Activated CD4-positive, alpha-beta T cell treated with anti-CD3 and anti-CD28 coated beads, Interleukin-2, amount 50 U/mL, for 4 hours (primary cell): Measurements from ENCODE around the gene SNAI1.
"Not testable (repeated sequence)": the region's sequence is repeated elsewhere in the genome, so short reads cannot be mapped to it uniquely, and the experiment has no call there.

ENCODE experiments used
- DNase-seq, 2 experiments: peaks; one replicate each; pipeline ENCODE4 v3.0.0-alpha.2; 2020

Gene SNAI1

DNA sequence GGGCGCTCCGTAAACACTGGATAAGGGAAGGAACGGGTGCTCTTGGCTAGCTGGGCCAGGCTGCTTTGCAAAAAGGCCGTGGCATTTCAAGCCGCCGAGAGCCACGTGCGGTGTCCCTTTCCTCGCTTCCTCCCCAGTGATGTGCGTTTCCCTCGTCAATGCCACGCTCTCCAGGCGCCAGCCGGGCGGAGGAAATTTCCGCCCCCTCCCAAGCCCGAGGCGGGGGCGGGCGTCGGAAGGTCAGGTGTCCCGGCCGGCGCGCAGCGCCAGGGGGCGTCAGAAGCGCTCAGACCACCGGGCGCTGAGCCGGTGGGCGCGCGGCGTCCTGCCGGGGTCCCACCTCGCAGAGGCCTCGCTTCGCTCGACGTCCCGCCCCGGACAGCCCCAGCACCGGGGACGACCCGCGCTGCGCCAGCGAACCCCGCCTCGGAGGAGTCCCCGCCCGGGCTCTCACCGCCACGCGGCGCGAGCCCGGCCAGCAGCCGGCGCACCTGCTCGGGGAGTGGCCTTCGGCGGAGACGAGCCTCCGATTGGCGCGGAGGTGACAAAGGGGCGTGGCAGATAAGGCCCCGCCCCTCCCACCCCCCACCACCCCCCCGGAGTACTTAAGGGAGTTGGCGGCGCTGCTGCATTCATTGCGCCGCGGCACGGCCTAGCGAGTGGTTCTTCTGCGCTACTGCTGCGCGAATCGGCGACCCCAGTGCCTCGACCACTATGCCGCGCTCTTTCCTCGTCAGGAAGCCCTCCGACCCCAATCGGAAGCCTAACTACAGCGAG lies at the start of gene SNAI1:
TSS of gene SNAI1 (plus strand) at position 635 of the 777 bp plus-strand sequence. CDS start at position 715, 80 bp downstream.
- peak; percentile 77 to 80 for DNase-seq

DNA sequence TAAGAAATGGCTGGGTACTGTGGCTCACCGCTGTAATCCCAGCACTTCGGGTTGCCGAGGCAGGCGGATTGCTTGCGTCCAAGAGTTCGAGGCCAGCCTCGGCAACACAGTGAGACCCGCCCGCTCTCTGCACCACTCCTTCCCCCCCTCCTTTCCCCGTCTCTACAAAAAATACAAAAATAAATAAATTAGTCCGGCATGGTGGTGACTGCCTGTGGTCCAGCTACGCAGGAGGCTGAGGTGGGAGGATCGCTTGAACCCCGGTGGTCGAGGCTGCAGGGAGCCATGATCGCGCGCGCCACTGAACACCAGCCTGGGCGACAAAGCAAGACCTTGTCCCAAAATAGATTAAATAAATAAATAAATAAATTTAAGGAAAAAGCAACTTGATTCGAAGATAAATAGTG lies 47.0 kb upstream of the SNAI1 start:
- DNase-seq: no peak

DNA sequence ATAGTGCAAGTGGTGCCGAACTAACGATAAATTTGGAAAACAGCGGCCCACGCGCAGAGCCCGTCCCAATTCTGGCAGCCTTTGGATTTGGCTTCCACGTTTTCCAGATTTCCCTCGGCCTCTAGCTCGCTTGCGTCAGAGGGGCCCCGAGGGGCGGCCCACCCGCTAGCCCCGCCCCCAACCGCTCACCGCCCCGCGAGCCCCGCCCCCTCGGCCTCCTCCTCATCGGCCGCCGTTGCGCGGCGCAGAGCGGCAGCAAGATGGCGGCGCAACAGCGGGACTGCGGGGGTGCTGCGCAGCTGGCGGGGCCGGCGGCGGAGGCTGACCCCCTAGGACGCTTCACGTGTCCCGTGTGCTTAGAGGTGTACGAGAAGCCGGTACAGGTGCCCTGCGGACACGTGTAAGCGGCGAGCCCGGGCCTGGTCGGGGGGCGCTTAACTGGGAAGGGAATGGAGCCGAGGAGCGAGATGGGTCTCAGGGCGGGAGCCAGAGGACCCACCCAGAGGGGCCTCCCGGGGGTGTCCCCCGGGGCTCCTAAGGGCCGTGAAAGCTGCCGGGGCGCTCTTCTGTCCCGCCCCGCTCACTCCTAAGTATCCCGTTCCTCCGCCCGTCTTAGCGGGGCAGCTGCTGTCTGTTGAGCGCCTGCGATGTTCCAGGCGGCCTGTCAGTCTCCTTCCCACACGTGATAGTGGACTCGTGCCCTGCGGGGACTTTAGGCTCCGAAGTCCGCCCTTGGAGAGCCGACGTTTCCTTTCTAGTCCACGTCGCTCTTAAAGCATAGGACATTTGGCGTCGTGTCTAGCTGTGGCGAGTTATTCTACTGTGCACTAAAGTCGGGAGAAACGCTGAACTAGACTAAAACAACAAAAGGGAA lies 46.4 kb upstream of the SNAI1 start, which contains the start of gene RNF114:
TSS of gene RNF114 (plus strand) at position 245 of the 874 bp plus-strand sequence. CDS start at position 261, 16 bp downstream.
- peak; percentile 88 to 89 for DNase-seq

DNA sequence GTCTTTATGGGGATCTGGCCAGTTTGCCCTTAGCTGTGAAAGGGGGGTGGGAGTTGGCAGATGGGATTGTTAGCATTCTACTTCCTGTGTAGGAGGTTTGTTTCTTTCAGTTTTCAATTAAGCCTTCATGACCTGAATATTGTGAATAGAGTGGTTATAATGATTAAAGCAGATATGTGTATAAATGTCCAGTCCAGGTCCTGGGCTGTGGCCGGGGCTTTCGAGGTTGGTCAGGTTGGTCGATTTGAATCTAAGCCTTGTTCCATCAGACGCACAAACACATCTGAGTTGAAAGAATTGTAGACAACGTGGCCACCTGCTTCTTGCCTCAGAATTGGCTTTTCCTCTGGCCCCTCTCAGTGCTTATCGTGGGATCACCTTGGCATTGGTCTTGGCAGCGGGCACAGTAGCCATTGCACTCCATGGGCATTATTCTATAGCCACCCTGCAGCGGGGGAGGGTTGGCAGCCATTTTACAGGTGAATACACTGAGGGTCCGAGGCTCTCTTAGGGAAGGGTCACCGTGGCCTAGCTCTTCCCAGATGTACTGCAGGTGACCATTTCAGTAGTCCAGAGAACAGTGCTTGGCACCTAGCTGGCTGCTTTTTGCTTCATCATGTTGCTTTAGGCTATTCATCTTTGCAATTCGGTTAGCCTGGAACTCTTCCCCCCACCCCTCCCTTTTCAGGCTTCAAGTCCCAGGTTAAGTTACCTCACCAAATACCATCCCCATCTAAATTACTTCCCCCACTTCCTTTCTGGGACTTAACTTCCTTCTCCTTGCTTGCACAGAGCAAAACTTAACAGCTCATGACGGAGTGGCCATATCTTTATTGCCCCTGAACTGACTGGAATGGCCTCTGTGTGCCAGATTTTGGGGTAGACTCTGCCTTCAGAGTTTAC lies 45.5 kb upstream of the SNAI1 start:
- DNase-seq: no peak

DNA sequence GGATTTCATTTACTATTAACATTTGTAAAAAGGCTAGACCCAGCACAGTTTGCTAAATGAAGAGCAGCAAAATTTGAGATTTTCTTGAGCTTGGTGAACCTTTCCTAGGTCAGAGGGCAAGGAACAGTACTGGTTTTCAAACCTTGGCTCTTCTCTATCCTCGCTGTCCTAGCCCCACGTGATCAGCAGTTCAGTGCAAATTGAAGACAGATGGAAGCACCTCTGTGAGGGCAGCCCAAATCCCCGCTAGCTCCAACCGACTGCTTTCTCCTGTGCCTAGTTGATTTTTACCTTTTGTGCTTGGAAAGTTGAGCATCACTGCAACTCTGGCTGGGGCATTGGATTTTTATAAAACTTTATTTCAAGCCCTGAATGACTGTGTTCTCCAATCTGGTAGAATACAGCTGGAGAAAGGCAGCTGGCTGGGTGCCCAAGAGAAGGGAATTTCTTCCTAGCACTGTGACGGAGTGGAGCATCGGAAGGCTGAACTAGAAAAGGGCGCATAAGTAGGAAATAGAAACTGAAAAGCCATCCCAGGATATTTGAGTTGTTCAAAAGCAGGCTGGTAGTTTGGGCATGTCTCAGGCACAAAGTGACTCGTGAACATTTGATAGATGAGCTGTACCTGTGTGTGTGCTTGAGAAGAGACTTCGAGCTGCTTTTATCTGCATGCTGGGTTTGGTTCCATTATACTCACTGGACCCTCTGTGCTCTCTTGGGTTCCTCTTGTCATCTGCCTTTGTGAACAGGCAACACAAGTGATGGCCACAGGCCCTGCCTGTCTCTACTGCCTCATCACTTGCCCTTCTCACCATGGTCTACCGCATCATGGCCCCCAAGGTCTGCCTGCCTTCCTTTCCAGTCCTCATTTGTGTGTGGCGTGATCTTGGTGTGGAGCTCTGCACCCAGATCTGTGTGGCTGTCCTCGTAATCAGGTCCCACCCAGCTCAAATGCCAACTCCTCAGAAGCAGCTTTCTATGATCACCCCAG lies 44.3 kb upstream of the SNAI1 start:
- DNase-seq: no peak

DNA sequence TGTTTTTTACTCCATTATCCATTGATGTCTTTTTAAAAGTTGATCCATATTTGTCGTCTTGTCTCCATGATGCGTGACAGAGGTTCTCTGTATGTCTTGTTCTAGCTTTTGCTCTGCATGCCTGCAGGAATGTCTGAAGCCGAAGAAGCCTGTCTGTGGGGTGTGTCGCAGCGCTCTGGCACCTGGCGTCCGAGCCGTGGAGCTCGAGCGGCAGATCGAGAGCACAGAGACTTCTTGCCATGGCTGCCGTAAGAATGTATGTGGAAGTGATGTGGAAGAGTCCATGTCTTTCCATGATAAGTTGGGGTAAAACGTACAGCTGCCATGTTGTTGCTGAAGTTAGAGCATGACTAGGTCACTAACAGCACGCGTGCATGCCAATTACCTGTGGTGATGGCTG lies 41.3 kb upstream of the SNAI1 start:
- no peak for DNase-seq

DNA sequence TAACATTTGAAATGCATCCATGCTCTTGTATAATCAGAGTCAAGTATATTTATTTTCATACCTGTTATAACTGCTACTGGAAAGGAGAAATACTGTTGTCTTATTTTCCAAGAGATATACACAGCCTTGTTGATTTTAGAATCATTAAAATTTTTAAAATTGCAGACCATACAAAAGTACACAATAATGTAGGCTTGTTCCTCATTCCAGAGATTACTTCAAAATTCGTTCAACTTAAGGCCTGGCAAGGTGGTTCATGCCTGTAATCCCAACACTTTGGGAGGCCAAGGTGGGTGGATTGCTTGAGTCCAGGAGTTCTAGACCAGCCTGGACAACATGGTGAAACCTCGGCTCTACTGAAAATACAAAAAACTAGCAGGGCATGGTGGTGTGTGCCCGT lies 40.5 kb upstream of the SNAI1 start:
- DNase-seq: no peak

DNA sequence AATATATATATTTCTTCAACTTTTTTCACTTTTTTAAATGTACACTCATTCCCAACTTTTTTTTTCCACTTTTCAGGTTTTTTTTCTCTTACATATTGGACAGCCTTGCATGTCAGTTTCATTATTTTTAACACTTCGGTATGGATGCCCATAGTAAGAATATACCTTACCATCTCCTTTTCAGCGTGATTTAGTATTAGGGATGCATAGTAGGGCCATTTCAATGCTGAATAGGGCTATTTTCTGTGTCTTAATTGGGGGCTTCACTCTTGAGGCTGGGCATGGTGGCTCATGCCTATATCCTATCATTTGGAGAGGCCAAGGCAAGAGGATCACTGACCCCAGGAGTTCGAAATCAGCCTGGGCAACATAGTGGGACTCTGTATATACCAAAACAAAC lies 39.8 kb upstream of the SNAI1 start:
- DNase-seq: no peak

DNA sequence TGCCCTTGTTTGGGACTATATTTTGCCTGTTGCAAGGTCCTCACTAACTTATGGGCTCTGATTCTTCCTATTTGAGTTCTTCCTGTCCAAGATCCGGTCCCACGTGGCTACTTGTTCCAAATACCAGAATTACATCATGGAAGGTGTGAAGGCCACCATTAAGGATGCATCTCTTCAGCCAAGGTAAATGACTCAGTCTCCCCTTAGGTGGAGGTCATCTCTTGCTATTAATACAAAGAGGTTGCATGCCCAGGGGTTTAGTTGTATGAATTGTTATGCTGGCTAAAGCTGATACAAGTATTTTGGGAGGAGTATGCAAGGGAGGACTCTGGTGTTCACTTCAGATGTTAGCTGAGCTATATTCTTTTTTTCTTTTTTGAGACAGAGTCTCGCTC lies 37.5 kb upstream of the SNAI1 start:
- no peak for DNase-seq

DNA sequence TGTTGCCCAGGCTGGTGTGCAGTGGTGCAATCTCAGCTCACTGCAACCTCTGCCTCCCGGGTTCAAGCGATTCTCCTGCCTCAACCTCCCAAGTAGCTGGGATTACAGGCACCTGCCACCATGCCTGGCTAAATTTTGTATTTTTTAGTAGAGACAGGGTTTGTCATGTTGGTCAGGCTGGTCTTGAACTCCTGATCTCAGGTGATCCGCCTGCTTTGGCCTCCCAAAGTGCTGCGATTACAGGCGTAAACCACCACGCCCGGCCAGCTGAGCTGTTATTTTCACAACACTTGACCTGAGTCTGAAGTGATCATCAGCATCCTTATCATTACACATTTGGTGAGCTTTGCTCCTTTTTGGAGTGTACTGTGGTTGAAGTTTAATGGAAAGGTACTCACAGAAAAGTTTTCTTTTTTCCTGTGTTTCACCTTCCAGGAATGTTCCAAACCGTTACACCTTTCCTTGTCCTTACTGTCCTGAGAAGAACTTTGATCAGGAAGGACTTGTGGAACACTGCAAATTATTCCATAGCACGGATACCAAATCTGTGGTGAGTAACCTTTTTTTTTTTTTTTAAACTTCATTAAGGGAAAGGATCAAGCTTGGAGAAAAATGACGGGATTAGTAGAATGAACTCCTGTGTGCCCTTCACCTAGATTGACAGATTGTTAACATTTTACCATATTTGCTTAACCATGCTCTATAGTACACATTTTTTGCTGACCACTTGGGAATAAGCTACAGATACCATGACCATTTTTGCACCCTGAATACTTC lies 36.9 kb upstream of the SNAI1 start:
- DNase-seq: no peak

DNA sequence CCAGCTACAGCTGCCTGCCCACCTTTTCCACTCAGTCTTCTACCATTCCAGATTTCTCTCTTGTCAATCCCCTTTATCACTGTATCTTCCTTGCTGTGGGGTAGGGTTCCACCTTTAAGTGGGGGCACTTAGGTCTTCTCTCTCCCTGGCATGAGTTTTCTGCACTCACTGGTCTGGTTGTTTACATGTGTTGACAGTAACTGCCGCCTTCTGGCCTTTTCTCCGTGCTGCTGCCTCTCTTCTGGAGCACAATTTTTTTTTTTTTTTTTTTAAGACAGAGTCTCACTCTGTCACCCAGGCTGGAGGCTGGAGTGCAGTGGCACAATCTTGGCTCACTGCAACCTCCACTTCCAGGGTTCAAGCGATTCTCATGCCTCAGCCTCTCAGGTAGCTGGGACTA lies 34.6 kb upstream of the SNAI1 start:
- no peak for DNase-seq

DNA sequence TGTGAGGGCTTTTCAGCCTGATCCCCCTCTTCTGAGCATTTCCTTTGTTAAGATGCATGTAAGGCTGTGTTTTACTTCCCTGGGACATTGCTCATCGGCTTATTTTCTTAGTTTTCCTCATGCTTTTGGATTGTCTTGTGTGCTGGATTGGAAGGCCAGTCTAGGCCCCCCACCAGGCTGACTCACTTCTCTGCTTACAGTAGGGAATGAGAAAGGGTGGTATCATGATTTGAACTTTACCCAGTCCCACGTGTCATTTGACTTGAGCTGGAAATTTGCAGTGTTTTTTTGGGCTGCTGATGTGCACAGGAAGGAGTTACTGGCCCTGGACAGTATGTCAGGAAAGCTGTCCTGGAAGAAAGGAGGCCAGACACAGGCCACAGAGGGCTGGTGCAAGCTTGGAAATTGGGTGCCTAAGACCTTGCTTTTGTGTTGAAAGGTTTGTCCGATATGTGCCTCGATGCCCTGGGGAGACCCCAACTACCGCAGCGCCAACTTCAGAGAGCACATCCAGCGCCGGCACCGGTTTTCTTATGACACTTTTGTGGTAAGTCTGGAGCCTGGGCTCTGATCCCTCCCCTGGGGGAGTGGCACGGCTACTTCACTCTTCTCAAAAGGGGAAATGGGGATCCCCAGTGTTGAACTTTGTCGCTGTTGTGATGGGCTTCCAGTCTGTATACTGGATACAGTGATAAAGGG lies 33.8 kb upstream of the SNAI1 start:
- no peak for DNase-seq

DNA sequence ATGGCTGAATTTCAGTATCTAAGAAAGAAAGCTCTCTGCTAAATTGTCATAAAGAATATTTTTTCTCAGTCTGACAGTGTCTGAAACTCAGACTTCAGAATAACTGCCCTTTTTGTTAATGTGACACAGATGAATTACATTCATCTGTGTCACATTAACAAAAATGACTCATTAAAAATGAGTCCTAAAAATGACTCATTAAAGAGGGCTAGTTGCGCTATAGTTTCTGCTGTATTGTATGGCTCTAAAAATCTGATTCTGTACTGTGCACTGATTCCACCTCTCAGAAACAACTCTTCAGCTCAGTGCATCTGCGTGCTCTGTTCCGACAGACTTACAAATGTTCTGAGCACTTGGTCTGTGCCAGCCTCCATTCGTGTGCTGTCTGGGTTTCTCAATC lies 31.6 kb upstream of the SNAI1 start:
- DNase-seq: no peak

DNA sequence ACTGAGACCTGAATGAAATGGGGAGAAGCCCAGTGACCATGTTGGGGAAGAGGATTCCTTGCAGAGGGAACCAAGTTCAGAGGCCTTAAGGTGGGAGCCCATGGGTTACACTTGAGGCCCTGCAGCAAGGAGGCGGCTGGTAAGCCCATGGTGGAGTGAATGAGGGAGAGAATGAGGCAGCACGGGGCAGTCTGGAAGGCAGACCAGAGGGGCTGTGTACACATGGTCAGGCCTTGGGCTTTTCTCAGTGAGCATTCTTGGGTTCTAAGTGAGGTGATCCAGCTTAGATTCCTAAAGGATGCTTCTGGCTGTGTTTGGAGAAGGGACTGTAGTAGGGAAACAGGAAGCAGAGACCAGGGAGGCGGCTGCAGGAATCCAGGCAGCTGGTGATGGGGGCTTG lies 27.6 kb upstream of the SNAI1 start:
- no peak for DNase-seq

DNA sequence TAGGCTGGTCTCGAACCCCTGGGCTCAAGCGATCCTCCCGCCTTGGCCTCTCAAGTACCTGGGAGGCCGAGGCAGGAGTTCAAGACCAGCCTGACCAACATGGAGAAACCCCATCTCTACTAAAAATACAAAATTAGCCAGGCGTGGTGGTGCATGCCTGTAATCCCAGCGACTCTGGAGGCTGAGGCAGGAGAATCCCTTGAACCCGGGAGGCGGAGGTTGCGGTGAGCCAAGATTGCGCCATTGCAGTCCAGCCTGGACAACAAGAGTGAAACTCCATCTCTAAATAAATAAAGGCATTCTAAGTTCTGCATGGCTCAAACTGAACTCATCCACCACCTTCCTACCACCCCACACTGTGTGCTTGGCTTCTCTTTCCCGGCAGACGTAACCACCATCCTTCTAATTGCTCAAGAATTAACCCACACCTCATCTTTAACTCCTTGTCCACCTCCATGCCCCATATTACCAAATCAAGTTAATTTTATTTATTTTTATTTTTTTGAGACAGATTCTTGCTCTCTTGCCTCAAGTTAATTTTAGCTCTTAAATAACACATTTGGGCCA lies 26.9 kb upstream of the SNAI1 start:
- not testable (repeated sequence) for DNase-seq

DNA sequence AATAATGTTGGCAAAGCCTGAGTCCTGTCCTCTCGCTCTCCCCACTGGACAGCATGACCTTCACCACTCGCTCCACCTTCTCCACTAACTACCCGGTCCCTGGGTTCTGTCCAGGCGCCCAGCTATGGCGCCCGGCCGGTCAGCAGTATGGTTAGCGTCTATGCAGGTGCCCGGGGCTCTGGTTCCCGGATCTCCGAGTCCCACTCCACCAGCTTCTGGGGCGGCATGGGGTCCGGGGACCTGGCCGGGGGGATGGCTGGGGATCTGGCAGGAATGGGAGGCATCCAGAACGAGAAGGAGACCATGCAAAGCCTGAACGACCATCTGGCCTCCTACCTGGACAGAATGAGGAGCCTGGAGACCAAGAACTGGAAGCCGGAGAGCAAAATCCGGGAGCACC lies 26.1 kb upstream of the SNAI1 start:
- DNase-seq: no peak

DNA sequence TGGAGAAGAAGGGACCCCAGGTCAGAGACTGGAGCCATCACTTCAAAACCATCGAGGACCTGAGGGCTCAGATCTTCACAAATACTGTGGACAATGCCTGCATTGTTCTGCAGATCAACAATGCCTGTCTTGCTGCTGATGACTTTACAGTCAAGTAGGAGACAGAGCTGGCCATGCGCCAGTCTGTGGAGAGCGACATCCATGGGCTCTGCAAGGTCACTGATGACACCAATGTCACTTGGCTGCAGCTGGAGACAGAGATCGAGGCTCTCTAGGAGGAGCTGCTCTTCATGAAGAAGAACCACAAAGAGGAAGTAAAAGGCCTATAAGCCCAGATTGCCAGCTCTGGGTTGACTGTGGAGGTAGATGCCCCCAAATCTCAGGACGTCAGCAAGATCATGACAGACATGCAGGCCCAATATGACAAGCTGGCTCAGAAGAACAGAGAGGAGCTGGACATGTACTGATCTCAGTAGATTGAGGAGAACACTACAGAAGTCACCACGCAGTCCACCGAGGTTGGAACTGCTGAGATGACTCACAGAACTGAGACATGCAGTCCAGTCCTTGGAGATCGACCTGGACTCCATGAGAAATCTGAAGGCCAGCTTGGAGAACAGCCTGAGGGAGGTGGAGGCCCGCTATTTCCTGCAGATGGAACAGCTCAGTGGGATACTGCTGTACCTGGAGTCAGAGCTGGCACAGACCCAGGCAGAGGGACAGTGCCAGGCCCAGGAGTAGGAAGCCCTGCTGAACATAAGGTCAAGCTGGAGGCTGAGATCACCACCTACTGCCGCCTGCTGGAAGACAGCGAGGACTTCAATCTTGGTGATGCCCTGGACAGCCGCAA lies 25.5 kb upstream of the SNAI1 start:
- not testable (repeated sequence) for DNase-seq

DNA sequence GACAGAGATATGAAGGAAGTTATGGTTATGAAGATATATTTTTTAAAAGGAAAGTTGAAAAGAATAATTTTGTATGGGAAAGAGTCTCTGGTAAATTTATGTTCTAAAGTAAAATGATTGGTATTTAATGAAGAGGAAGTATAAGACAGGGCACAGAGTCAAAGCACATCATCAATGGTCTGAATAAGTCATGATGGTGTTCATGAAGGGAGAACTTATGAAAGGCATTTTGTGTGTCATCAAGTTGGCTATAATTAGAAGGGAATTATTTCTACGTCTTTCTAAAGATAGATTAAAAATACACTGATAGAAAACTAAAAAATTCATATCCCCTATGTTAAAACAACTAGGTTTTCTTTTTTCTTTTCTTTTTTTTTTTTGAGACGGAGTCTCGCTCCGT lies 21.4 kb upstream of the SNAI1 start:
- no peak for DNase-seq
